Measurements from ENCODE around the gene DDR2.
"Not testable (repeated sequence)": the region's sequence is repeated elsewhere in the genome, so short reads cannot be mapped to it uniquely, and the experiment has no call there.

The DDR2 gene

GRCh38 chr1:162721471-162721870 lies 89.2 kb downstream of the DDR2 start:
- DNase-seq (ENCODE audit: low read depth, low spot score) = no peak

GRCh38 chr1:162722036-162722435 lies 89.8 kb downstream of the DDR2 start:
- DNase-seq (ENCODE audit: low read depth, low spot score) = no peak

GRCh38 chr1:162724583-162725120 lies 92.4 kb downstream of the DDR2 start:
- no peak for DNase-seq (ENCODE audit: low read depth, low spot score)

GRCh38 chr1:162725301-162725837 lies 93.1 kb downstream of the DDR2 start:
- no peak for DNase-seq (ENCODE audit: low read depth, low spot score)

GRCh38 chr1:162726555-162726954 lies 94.3 kb downstream of the DDR2 start:
- DNase-seq (ENCODE audit: low read depth, low spot score) = no peak

GRCh38 chr1:162727493-162727892 lies 95.2 kb downstream of the DDR2 start:
- not testable (repeated sequence) for DNase-seq (ENCODE audit: low read depth, low spot score)

GRCh38 chr1:162728573-162728972 lies 96.3 kb downstream of the DDR2 start:
- DNase-seq (ENCODE audit: low read depth, low spot score) = no peak

GRCh38 chr1:162729195-162729774 lies 97.0 kb downstream of the DDR2 start:
- not testable (repeated sequence) for DNase-seq (ENCODE audit: low read depth, low spot score)

GRCh38 chr1:162732094-162732493 lies 99.8 kb downstream of the DDR2 start:
- DNase-seq (ENCODE audit: low read depth, low spot score) = no peak

- no peak for DNase-seq (ENCODE audit: low read depth, low spot score)
Measured at GRCh38 chr1:162732566-162733335, 100.5 kb downstream of the DDR2 start.

- DNase-seq (ENCODE audit: low read depth, low spot score) = no peak
Measured at GRCh38 chr1:162733336-162733590, 101.0 kb downstream of the DDR2 start.

GRCh38 chr1:162734047-162734446 lies 101.8 kb downstream of the DDR2 start:
- DNase-seq (ENCODE audit: low read depth, low spot score) = no peak

- no peak for DNase-seq (ENCODE audit: low read depth, low spot score)
Measured at GRCh38 chr1:162736184-162736583, 103.9 kb downstream of the DDR2 start.

- no peak for DNase-seq (ENCODE audit: low read depth, low spot score)
Measured at GRCh38 chr1:162736633-162737067, 104.4 kb downstream of the DDR2 start.

GRCh38 chr1:162740755-162741154 lies 108.5 kb downstream of the DDR2 start:
- no peak for DNase-seq (ENCODE audit: low read depth, low spot score)

GRCh38 chr1:162741574-162741973 lies 109.3 kb downstream of the DDR2 start:
- no peak for DNase-seq (ENCODE audit: low read depth, low spot score)

GRCh38 chr1:162746264-162746942 lies 114.1 kb downstream of the DDR2 start:
- DNase-seq (ENCODE audit: low read depth, low spot score) = not testable (repeated sequence)

GRCh38 chr1:162753001-162753658 lies 120.9 kb downstream of the DDR2 start:
- no peak for DNase-seq (ENCODE audit: low read depth, low spot score)

- no peak for DNase-seq (ENCODE audit: low read depth, low spot score)
Measured at GRCh38 chr1:162753998-162754585, 121.8 kb downstream of the DDR2 start.

GRCh38 chr1:162755306-162755705 lies 123.0 kb downstream of the DDR2 start:
- no peak for DNase-seq (ENCODE audit: low read depth, low spot score)

GRCh38 chr1:162756523-162756922 lies 124.3 kb downstream of the DDR2 start:
- no peak for DNase-seq (ENCODE audit: low read depth, low spot score)

GRCh38 chr1:162757476-162757875 lies 125.2 kb downstream of the DDR2 start:
- no peak for DNase-seq (ENCODE audit: low read depth, low spot score)
